Spinal cord (tissue), 10 donors: ENCODE data around the gene HMGN5. TPM values are rescaled to one million over a fixed set of nuclear protein-coding genes. Genes with fewer than 3 reads are reported as not detected.

Experiments
- DNase-seq, 6 donors: peaks; one replicate each; pipeline versions ENCODE4 v3.0.0 to v3.0.0-alpha.2; 2013 to 2015; ENCODE audit warnings: low spot score in 6 of 6, low read depth in 4 of 6
- H3K27ac ChIP-seq: one replicate; pipeline ENCODE4 v1.5.1; 2013; ENCODE audit warnings: low read depth, low read length, control low read depth
- H3K27me3 ChIP-seq: one replicate; pipeline ENCODE4 v1.6.1; 2013; ENCODE audit warnings: low read length; ENCODE audit not compliant: control insufficient read depth, insufficient read depth
- H3K36me3 ChIP-seq: one replicate; pipeline ENCODE4 v1.6.1; 2013; ENCODE audit warnings: low read length; ENCODE audit not compliant: control insufficient read depth, insufficient read depth
- H3K4me1 ChIP-seq: one replicate; pipeline ENCODE4 v1.6.1; 2013; ENCODE audit warnings: low read length; ENCODE audit not compliant: control insufficient read depth, insufficient read depth
- H3K4me3 ChIP-seq: one replicate; pipeline ENCODE4 v1.5.1; 2013; ENCODE audit warnings: low read depth, low read length, control low read depth
- H3K9me3 ChIP-seq: one replicate; pipeline ENCODE4 v1.6.1; 2013; ENCODE audit warnings: low read length; ENCODE audit not compliant: control insufficient read depth, insufficient read depth
- WGBS: methylation state at CpG from one replicate; pipeline ENCODE4 v1.1.5; 2013; ENCODE audit warnings: missing lambda C conversion rate; ENCODE audit not compliant: insufficient coverage; 5-methylcytosine and 5-hydroxymethylcytosine counted together
- long read RNA-seq, 4 donors: transcript quantifications; one replicate each; lab custom pipeline, GENCODE V29; 2026
- polyA plus RNA-seq, 2 donors: library from polyadenylated mRNA; unstranded; fragments of 120-200 nt; gene quantifications; one replicate each; pipeline ENCODE4 v1.2.1, GENCODE V29; 2013; ENCODE audit not compliant: insufficient read length in 2 of 2
- total RNA-seq, 2 donors: library from RNA; depleted of rRNA in 1 of 2; stranded (reverse); fragments of 120-200 nt in 1 of 2; fragments of >200 nt in 1 of 2; gene quantifications; one replicate each; pipeline versions ENCODE4 v1.2.3 to v1.2.4, GENCODE V29; 2013 to 2014
- donor health status: healthy.

The HMGN5 gene, protein sequence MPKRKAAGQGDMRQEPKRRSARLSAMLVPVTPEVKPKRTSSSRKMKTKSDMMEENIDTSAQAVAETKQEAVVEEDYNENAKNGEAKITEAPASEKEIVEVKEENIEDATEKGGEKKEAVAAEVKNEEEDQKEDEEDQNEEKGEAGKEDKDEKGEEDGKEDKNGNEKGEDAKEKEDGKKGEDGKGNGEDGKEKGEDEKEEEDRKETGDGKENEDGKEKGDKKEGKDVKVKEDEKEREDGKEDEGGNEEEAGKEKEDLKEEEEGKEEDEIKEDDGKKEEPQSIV
- total RNA-seq: 1 to 10 TPM; 4.1 to 6.0 TPM
- 10 to 100 TPM; 26.7 to 34.8 TPM for polyA plus RNA-seq
- long read RNA-seq, donor 1, transcript HMGN5-203 (6 exons, 578 nt): major isoform, 22 of 200 reads
- long read RNA-seq, donor 1, partial matches to known transcripts: 171 of 200 reads
- long read RNA-seq, donor 1, other reads (novel, unspliced or antisense): 0 of 200 reads
- long read RNA-seq, donor 2, transcript HMGN5-203 (6 exons, 578 nt): major isoform, 5 of 217 reads
- long read RNA-seq, donor 2, partial matches to known transcripts: 212 of 217 reads
- long read RNA-seq, donor 2, other reads (novel, unspliced or antisense): 0 of 217 reads
- long read RNA-seq, donor 3, transcript HMGN5-203 (6 exons, 578 nt): major isoform, 8 of 269 reads
- long read RNA-seq, donor 3, partial matches to known transcripts: 259 of 269 reads
- long read RNA-seq, donor 3, other reads (novel, unspliced or antisense): 0 of 269 reads
- long read RNA-seq, donor 4, transcript HMGN5-203 (6 exons, 578 nt): major isoform, 17 of 1,172 reads
- long read RNA-seq, donor 4, partial matches to known transcripts: 1,150 of 1,172 reads
- long read RNA-seq, donor 4, other reads (novel, unspliced or antisense): 0 of 1,172 reads

DNA sequence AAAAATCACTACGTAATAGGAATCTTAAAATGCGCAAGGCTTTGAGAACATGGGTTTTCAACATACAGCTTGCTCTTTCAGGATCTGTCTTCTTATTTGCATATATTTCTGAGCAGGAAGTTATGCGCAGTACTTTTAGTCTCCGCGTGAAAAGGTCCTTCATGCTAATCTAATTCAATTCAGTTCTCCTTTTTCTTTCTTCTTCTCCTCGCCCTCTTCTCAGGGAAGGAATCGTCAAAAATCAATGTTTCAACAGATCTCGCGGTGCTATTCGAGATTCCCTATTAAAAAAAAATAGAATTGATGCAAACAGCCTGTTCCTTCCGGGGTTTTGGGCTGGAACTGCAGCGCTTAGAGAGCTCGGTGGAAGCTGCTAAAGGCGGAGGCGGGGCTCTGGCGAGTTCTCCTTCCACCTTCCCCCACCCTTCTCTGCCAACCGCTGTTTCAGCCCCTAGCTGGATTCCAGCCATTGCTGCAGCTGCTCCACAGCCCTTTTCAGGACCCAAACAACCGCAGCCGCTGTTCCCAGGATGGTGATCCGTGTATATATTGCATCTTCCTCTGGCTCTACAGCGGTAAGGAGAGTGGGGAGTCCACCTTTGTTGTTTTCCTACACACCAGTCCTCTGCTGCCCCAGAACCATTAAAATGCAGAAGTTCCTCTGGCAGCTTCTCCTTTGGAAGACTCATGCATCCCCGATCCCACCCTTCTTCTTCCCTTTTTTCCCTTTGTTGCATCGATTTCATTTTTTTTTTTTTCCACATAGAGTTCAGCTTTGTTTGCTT, at the start of gene HMGN5, which contains the start of gene SH3BGRL:
TSS of gene HMGN5 (minus strand) at position 243 of the 785 bp plus-strand sequence. CDS start 80,364 bp downstream, outside the sequence.
TSS of gene SH3BGRL (plus strand) at position 432 of the 785 bp plus-strand sequence. CDS start at position 531, 99 bp downstream.
- DNase-seq: peak in 5 of 6 donors; percentile 53 to 95 (median 68)
- Histone ChIP-seq H3K4me3 (peak within 1 kb of the TSS; percentile 41), H3K9me3 (no peaks in the 10 kb centered on the region), H3K27me3 (no peaks in the 10 kb centered on the region), H3K4me1 (no peaks in the 10 kb centered on the region), H3K27ac (peak within 1 kb of the TSS; percentile 73), H3K36me3 (no peaks in the 10 kb centered on the region)
- 16% methylated on average over 14 of the region's 23 CpGs for WGBS

DNA sequence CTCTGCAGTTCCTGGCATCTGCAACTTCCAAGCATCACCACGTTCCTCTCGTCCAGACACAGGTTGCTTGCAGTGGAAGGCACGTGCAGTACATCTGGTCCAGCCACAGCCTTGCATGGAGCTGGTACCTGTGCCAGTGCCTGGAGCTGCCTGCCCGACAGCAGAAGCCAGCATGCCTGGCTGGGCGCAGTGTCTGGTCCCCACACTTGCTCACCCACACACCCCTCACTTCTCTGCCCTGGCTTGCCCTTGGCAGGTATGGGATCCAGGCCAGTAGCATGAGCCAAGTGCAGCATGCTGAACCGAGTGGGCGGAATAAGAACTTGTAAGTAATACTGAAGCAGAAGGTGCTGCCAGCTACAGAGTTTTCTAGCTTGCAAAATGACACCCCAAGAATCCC, 40.0 kb upstream of the HMGN5 start:
- no peaks in the 10 kb centered on the region for H3K4me1 ChIP-seq
- 77% methylated on average over 3 of the region's 7 CpGs for WGBS
- H3K4me3 ChIP-seq: no peak overlapping the region
- H3K36me3 ChIP-seq: peaks cover 12% of the 10 kb centered on the region
- H3K27ac ChIP-seq: no peak overlapping the region
- H3K27me3 ChIP-seq: no peaks in the 10 kb centered on the region
- no peak for DNase-seq
- H3K9me3 ChIP-seq: peaks cover 5% of the 10 kb centered on the region

DNA sequence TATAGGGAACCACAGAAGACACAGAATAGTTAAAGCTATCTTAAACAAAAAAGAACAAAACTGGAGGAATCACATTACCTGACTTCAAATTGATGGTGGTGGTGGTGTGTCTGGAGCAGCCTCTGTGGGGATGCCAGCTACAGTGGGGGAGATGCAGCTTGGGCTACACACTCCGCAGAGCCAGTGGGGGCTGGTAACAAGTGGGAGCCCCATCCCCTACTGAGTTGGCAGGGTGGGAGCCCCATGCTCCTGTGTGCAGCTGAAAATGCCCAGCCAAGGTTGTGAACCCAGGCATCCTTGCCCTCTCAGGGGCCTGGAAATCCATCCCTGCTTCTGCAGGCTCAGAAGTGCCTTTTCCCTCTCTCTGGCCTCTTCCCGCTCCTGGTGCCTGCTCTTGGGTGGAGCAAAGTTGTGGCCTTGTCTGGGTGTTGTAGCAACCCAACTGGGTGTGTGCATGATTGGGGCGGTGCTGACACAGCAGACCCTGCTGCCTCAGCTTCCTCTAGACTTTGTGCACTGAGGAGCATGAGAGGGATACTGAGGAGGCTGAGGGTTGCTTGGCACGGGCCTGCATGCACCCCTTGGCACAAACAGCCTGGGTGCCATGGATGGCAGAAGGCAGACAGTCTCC, 39.1 kb upstream of the HMGN5 start:
- no peak for DNase-seq
- Histone ChIP-seq H3K27me3 (no peaks in the 10 kb centered on the region), H3K4me1 (no peaks in the 10 kb centered on the region), H3K36me3 (peaks cover 12% of the 10 kb centered on the region), H3K9me3 (peaks cover 5% of the 10 kb centered on the region), H3K4me3 (no peak overlapping the region), H3K27ac (no peak overlapping the region)
- 82% methylated on average over 3 of the region's 4 CpGs for WGBS

DNA sequence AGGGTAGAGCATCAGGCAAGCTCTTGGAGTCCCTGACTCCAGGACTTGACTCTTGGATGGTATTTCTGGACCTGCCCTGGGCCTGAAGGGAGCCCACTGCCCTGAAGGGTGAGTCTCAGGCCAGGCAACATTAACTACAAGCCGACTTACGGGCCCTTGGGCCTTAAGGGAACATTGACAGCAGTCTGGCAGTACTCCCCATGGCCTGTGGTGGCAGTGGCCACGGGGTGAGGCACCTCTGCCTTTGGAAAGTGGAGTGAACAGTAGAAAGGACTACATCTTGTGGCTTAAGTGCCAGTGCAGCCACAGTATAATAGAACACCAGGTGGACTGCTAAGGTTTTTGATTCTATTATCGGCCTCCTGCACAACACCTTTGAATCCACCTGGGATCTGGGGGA, 36.5 kb upstream of the HMGN5 start:
- Histone ChIP-seq H3K27me3 (no peaks in the 10 kb centered on the region), H3K27ac (no peak overlapping the region), H3K9me3 (peaks cover 5% of the 10 kb centered on the region), H3K4me1 (no peaks in the 10 kb centered on the region), H3K4me3 (no peak overlapping the region), H3K36me3 (peaks cover 12% of the 10 kb centered on the region)
- 70% methylated on average over 4 of the region's 4 CpGs for WGBS
- no peak for DNase-seq

DNA sequence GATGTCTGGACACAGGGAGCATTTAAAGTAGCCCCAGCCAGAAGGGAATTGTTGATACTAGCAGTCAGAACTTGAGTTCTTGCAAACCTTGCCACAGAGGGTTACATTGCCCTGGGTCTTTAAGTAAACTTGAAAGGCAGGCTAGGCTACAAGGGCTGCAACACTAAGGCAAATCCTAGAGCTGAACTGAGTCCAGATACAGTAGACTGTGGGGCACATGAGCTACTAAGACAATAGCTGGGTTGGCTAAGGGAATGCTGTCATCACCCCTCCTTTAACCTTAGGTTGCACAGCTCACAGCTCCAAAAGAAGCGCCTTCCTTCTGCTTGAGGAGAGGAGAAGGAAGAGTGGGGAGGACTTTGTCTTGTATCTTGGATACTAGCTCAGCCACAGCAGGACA, 35.8 kb upstream of the HMGN5 start:
- no peak for DNase-seq
- H3K27me3 ChIP-seq: no peaks in the 10 kb centered on the region
- no peaks in the 10 kb centered on the region for H3K4me1 ChIP-seq
- H3K27ac ChIP-seq: no peak overlapping the region
- H3K36me3 ChIP-seq: peaks cover 12% of the 10 kb centered on the region
- H3K9me3 ChIP-seq: peaks cover 5% of the 10 kb centered on the region
- no CpG with 5 or more reads among the region's 1 CpG for WGBS
- H3K4me3 ChIP-seq: no peak overlapping the region

DNA sequence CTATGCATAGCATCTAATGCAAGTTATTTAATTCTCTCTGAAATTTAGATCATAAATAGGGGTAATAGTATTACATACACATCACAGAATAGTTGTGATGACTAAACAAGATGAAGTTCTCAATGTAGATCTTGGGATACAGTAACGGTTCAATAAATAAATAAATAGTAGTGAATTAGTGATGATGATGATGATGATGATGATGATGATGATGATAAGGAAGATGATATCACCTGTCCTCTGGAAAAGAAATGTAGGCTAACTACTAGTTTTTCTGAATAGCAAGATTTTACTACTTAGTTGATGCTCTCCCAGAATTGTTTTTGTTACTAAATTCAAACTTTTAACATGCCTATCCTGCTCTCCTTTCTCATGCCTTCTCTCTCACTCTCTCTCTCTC, 30.5 kb upstream of the HMGN5 start:
- Histone ChIP-seq H3K27ac (no peak overlapping the region), H3K27me3 (no peaks in the 10 kb centered on the region)
- no peak for DNase-seq

DNA sequence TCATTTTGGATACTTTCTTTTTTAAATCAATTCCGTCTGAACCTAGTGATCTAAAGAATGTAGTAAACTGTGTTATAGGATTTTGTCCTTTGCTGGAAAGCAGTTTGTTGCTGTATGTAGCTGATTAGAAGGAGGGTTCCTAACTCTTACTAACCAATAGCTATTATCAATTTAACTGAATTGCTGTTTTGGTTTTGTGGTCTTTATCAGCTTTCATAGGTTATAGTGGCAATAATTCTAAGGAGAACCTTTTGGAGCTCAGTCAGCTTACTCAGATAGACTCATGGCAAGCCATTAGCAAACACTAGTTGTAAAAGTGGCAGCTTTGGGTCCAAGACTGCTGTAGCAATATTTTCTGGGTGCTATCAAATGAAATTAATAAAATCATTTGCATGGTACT, 29.8 kb upstream of the HMGN5 start:
- DNase-seq: no peak
- no peaks in the 10 kb centered on the region for H3K4me1 ChIP-seq
- H3K36me3 ChIP-seq: no peaks in the 10 kb centered on the region
- no peaks in the 10 kb centered on the region for H3K27me3 ChIP-seq
- H3K27ac ChIP-seq: no peak overlapping the region
- WGBS: no CpG with 5 or more reads among the region's 1 CpG
- H3K4me3 ChIP-seq: no peak overlapping the region
- no peaks in the 10 kb centered on the region for H3K9me3 ChIP-seq

More for the DNA sequence above, 30.5 kb upstream of the HMGN5 start:
- 100% methylated on average over 1 of the region's 1 CpG for WGBS
- no peaks in the 10 kb centered on the region for H3K9me3 ChIP-seq
- H3K4me3 ChIP-seq: no peak overlapping the region
- H3K36me3 ChIP-seq: no peaks in the 10 kb centered on the region
- no peaks in the 10 kb centered on the region for H3K4me1 ChIP-seq

DNA sequence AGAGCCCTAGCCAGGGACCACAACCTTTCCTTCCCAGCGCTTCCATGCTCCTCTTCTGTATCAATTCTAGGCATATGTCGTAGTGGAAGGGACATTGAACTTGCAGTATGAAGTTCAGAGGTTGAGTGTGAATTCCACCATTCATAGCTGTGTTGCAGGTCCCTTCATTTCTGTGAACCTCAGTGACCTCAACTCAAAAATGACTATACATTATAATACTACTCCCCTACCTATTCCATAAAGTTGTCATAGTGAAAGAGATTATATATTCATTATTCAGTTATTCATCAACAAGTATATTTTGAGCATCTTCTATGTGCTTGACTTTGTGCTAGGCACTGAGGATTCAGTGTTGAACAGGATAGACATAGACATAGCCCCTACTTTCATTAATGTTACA, 28.2 kb upstream of the HMGN5 start:
- Histone ChIP-seq H3K4me3 (no peak overlapping the region), H3K27ac (no peak overlapping the region), H3K27me3 (no peaks in the 10 kb centered on the region), H3K36me3 (no peaks in the 10 kb centered on the region), H3K4me1 (no peaks in the 10 kb centered on the region), H3K9me3 (no peaks in the 10 kb centered on the region)
- DNase-seq: no peak
- no CpG with 5 or more reads among the region's 2 CpGs for WGBS

DNA sequence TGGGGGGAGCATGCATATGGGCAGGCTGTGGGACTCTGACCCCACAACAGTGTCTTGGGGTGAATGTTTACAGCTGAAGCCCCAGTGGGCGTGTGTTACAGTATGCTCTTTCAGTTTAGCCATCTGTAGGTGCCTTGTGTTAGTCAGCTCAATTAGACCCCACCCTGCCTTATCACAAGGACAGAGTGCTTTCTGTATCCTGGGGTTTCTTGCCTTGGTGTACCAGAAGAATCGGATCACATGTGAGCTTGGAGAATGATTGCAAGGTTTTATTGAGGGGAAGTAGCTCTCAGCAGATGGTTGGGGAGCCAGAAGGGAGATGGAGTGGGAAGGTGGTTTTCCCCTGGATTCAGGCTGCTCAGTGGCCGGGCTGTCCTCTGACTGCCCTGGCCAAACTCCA, 27.5 kb upstream of the HMGN5 start:
- no peak overlapping the region for H3K4me3 ChIP-seq
- no peaks in the 10 kb centered on the region for H3K27me3 ChIP-seq
- H3K27ac ChIP-seq: no peak overlapping the region
- no peak for DNase-seq
- H3K36me3 ChIP-seq: no peaks in the 10 kb centered on the region
- H3K9me3 ChIP-seq: no peaks in the 10 kb centered on the region
- H3K4me1 ChIP-seq: no peaks in the 10 kb centered on the region
- WGBS: 67% methylated on average over 3 of the region's 3 CpGs
